Cardiac septum (tissue), 1 donor: ENCODE results near the gene TNNT2. TPM values are rescaled to one million over a fixed set of nuclear protein-coding genes. Genes with fewer than 3 reads are reported as not detected.

Experiments used
- DNase-seq: peaks from one replicate; pipeline ENCODE4 v3.0.0-alpha.2; 2020; ENCODE audit warnings: low spot score
- intact Hi-C: fragments of 100-400 bp; cut with DNase I; formaldehyde crosslinking; loops from one replicate; pipeline ENCODE4 v1.14.0; 2022
- total RNA-seq: library from RNA; stranded (reverse); fragmentation: NEBNext Ultra II Directional; extraction: Animal tissue kit (Norgen Biotek cat#: 25700); gene quantifications from one replicate; pipeline ENCODE4 v1.2.1, GENCODE V29; 2021
- donor health status: DM: no; HTN: no; CAD: no.

Gene TNNT2
- total RNA-seq, 1 donor from 2014 or later: 8,017 TPM

GRCh38 chr1:201347498-201348210, 29.8 kb downstream of the TNNT2 start:
- peak; percentile 31 for DNase-seq
- intact Hi-C loops: loop anchor here (5.0 kb wide), 1 partner anchor 70 kb away; no protein-coding TSS in a partner anchor

GRCh38 chr1:201346987-201347386, 30.5 kb downstream of the TNNT2 start:
- intact Hi-C loops: loop anchor here (5.0 kb wide), 1 partner anchor 70 kb away; no protein-coding TSS in a partner anchor
- DNase-seq: no peak

- DNase-seq: peak; percentile 59
- intact Hi-C loops: loop anchor here (5.0 kb wide), 1 partner anchor 69 kb away; no protein-coding TSS in a partner anchor
Measured at GRCh38 chr1:201346337-201346939, 31.0 kb downstream of the TNNT2 start.

- intact Hi-C loops: loop anchor here (1.0 to 5.0 kb wide), 2 partner anchors 68 to 91 kb away; no protein-coding TSS in a partner anchor
- no peak for DNase-seq
Measured at GRCh38 chr1:201345081-201345355, 32.5 kb downstream of the TNNT2 start.

- peak; percentile 66 for DNase-seq
- intact Hi-C loops: loop anchor here (1.0 to 5.0 kb wide), 2 partner anchors 67 to 90 kb away; no protein-coding TSS in a partner anchor
Measured at GRCh38 chr1:201344206-201345080, 33.0 kb downstream of the TNNT2 start.

GRCh38 chr1:201341377-201341776, 36.1 kb downstream of the TNNT2 start:
- intact Hi-C loops: no loop called here
- no peak for DNase-seq

GRCh38 chr1:201336711-201337450, 40.6 kb downstream of the TNNT2 start:
- intact Hi-C loops: no loop called here
- peak; percentile 64 for DNase-seq

GRCh38 chr1:201335901-201336300, 41.6 kb downstream of the TNNT2 start:
- intact Hi-C loops: no loop called here

GRCh38 chr1:201335174-201335870, 42.2 kb downstream of the TNNT2 start:
- intact Hi-C loops: no loop called here

More at GRCh38 chr1:201335901-201336300, 41.6 kb downstream of the TNNT2 start:
- DNase-seq: peak; percentile 35

GRCh38 chr1:201334325-201335173, 42.9 kb downstream of the TNNT2 start:
- intact Hi-C loops: no loop called here
- DNase-seq: peak; percentile 57

More at GRCh38 chr1:201335174-201335870, 42.2 kb downstream of the TNNT2 start:
- DNase-seq: peak; percentile 61

GRCh38 chr1:201332616-201333335, 44.7 kb downstream of the TNNT2 start:
- intact Hi-C loops: no loop called here
- peak; percentile 69 for DNase-seq

- intact Hi-C loops: no loop called here
- DNase-seq: peak; percentile 59
Measured at GRCh38 chr1:201332021-201332420, 45.5 kb downstream of the TNNT2 start.

GRCh38 chr1:201331166-201331565, 46.3 kb downstream of the TNNT2 start:
- intact Hi-C loops: no loop called here
- DNase-seq: peak; percentile 56

GRCh38 chr1:201330541-201330940, 46.9 kb downstream of the TNNT2 start:
- DNase-seq: peak; percentile 64
- intact Hi-C loops: no loop called here

GRCh38 chr1:201329801-201330200, 47.7 kb downstream of the TNNT2 start:
- intact Hi-C loops: no loop called here
- peak; percentile 69 for DNase-seq

- DNase-seq: peak; percentile 53
- intact Hi-C loops: no loop called here
Measured at GRCh38 chr1:201329286-201329685, 48.2 kb downstream of the TNNT2 start.

GRCh38 chr1:201328576-201328975, 48.9 kb downstream of the TNNT2 start:
- peak; percentile 69 for DNase-seq
- intact Hi-C loops: no loop called here
